SJCRH30 (cell line): ENCODE results near the gene SLITRK3. TPM values are rescaled to one million over a fixed set of nuclear protein-coding genes. Genes with fewer than 3 reads are reported as not detected.

Experiments
- DNase-seq, 2 experiments: peaks; one replicate each; pipeline ENCODE4 v3.0.0-alpha.2; 2015 to 2020
- H3K27ac ChIP-seq: fragments of 250-450 bp; sonication (Bioruptor Pico); 2 replicates; pipeline ENCODE4 v1.5.1; 2020; ENCODE audit warnings: mild to moderate bottlenecking, moderate library complexity
- H3K27me3 ChIP-seq: fragments of 250-450 bp; sonication (Bioruptor Pico); 2 replicates; pipeline ENCODE4 v1.5.1; 2020; ENCODE audit warnings: mild to moderate bottlenecking, moderate library complexity
- H3K36me3 ChIP-seq: fragments of 250-450 bp; sonication (Bioruptor Pico); 2 replicates; pipeline ENCODE4 v1.5.1; 2020; ENCODE audit warnings: mild to moderate bottlenecking, moderate library complexity
- H3K4me1 ChIP-seq: fragments of 250-450 bp; sonication (Bioruptor Pico); 2 replicates; pipeline ENCODE4 v1.5.1; 2020; ENCODE audit warnings: mild to moderate bottlenecking, moderate library complexity
- H3K4me3 ChIP-seq: fragments of 250-450 bp; sonication (Bioruptor Pico); 2 replicates; pipeline ENCODE4 v1.5.1; 2020; ENCODE audit warnings: mild to moderate bottlenecking, moderate library complexity
- H3K9me3 ChIP-seq: fragments of 250-450 bp; sonication (Bioruptor Pico); replicated peaks from 2 replicates; pipeline ENCODE4 v1.5.1; 2020; ENCODE audit warnings: mild to moderate bottlenecking, moderate library complexity
- total RNA-seq: library from RNA; depleted of rRNA; stranded (reverse); fragments of >200 nt; shearing (Covaris generic); gene quantifications from 2 replicates; pipeline ENCODE4 v1.2.3, GENCODE V29; 2014; rRNA removed

The SLITRK3 gene
- not detected in 2 replicates for total RNA-seq

- H3K4me1 ChIP-seq = no peaks in the 10 kb centered on the region
- H3K27me3 ChIP-seq = no peaks in the 10 kb centered on the region
- H3K4me3 ChIP-seq = peak within 1 kb of the TSS; percentile 37
- H3K9me3 ChIP-seq = no peaks in the 10 kb centered on the region
- H3K27ac ChIP-seq = no peak within 1 kb of the TSS
- DNase-seq = no peak
- H3K36me3 ChIP-seq = no peaks in the 10 kb centered on the region
Measured at GRCh38 chr3:165195640-165196576, at the start of gene SLITRK3. SLITRK3 (minus strand) TSS chr3:165196384; CDS start chr3:165190830, 5,554 bp downstream.

- no peak for DNase-seq
- Histone ChIP-seq H3K27ac (no peak overlapping the region), H3K9me3 (no peaks in the 10 kb centered on the region), H3K4me1 (no peaks in the 10 kb centered on the region), H3K36me3 (no peaks in the 10 kb centered on the region), H3K27me3 (no peaks in the 10 kb centered on the region), H3K4me3 (no peak overlapping the region)
Measured at GRCh38 chr3:165243597-165243996, 47.4 kb upstream of the SLITRK3 start.

- Histone ChIP-seq H3K9me3 (no peaks in the 10 kb centered on the region), H3K36me3 (no peaks in the 10 kb centered on the region), H3K27ac (no peak overlapping the region), H3K4me3 (no peak overlapping the region), H3K27me3 (no peaks in the 10 kb centered on the region), H3K4me1 (no peaks in the 10 kb centered on the region)
- peak in 1 of 2 experiments; percentile 6 for DNase-seq
Measured at GRCh38 chr3:165233501-165234195, 37.5 kb upstream of the SLITRK3 start.

- no peak for DNase-seq
- Histone ChIP-seq H3K4me1 (no peaks in the 10 kb centered on the region), H3K27me3 (no peaks in the 10 kb centered on the region), H3K4me3 (no peak overlapping the region), H3K27ac (no peak overlapping the region), H3K36me3 (no peaks in the 10 kb centered on the region), H3K9me3 (no peaks in the 10 kb centered on the region)
Measured at GRCh38 chr3:165225604-165226003, 29.4 kb upstream of the SLITRK3 start.

GRCh38 chr3:165217739-165218138 is 21.6 kb upstream of the SLITRK3 start:
- H3K36me3 ChIP-seq = no peaks in the 10 kb centered on the region
- no peaks in the 10 kb centered on the region for H3K4me1 ChIP-seq
- no peak for DNase-seq
- no peak overlapping the region for H3K4me3 ChIP-seq
- no peaks in the 10 kb centered on the region; the same call in 1 of the 2 replicates for H3K27me3 ChIP-seq
- no peaks in the 10 kb centered on the region for H3K9me3 ChIP-seq
- H3K27ac ChIP-seq = no peak overlapping the region

- Histone ChIP-seq H3K4me1 (no peaks in the 10 kb centered on the region), H3K9me3 (no peaks in the 10 kb centered on the region), H3K36me3 (no peaks in the 10 kb centered on the region), H3K4me3 (no peak overlapping the region), H3K27ac (no peak overlapping the region), H3K27me3 (no peaks in the 10 kb centered on the region)
- no peak for DNase-seq
Measured at GRCh38 chr3:165212580-165212979, 16.4 kb upstream of the SLITRK3 start.

- no peak for DNase-seq
- no peaks in the 10 kb centered on the region for H3K4me1 ChIP-seq
- no peak overlapping the region for H3K27ac ChIP-seq
- no peaks in the 10 kb centered on the region for H3K36me3 ChIP-seq
- H3K27me3 ChIP-seq = no peaks in the 10 kb centered on the region
- H3K4me3 ChIP-seq = no peak overlapping the region
- H3K9me3 ChIP-seq = no peaks in the 10 kb centered on the region
Measured at GRCh38 chr3:165211721-165212120, 15.5 kb upstream of the SLITRK3 start.

- Histone ChIP-seq H3K9me3 (no peaks in the 10 kb centered on the region), H3K4me1 (no peaks in the 10 kb centered on the region), H3K27ac (no peak overlapping the region), H3K4me3 (no peak overlapping the region), H3K27me3 (no peaks in the 10 kb centered on the region), H3K36me3 (no peaks in the 10 kb centered on the region)
- DNase-seq = no peak
Measured at GRCh38 chr3:165210727-165211126, 14.5 kb upstream of the SLITRK3 start.

- H3K4me1 ChIP-seq = no peaks in the 10 kb centered on the region
- no peak overlapping the region for H3K4me3 ChIP-seq
- H3K27me3 ChIP-seq = no peaks in the 10 kb centered on the region
- no peak for DNase-seq
- H3K9me3 ChIP-seq = no peaks in the 10 kb centered on the region
- no peaks in the 10 kb centered on the region for H3K36me3 ChIP-seq
- no peak overlapping the region for H3K27ac ChIP-seq
Measured at GRCh38 chr3:165210132-165210531, 13.9 kb upstream of the SLITRK3 start.

GRCh38 chr3:165206454-165207266 is 10.5 kb upstream of the SLITRK3 start:
- no peaks in the 10 kb centered on the region for H3K9me3 ChIP-seq
- no peak overlapping the region for H3K27ac ChIP-seq
- peak; percentile 80 to 90 for DNase-seq
- no peaks in the 10 kb centered on the region for H3K27me3 ChIP-seq
- no peaks in the 10 kb centered on the region for H3K4me1 ChIP-seq
- H3K4me3 ChIP-seq = peak overlapping the region; percentile 20
- H3K36me3 ChIP-seq = no peaks in the 10 kb centered on the region

GRCh38 chr3:165204445-165204844 is 8.3 kb upstream of the SLITRK3 start:
- H3K27ac ChIP-seq = no peak overlapping the region
- no peaks in the 10 kb centered on the region for H3K27me3 ChIP-seq
- no peak for DNase-seq
- H3K36me3 ChIP-seq = no peaks in the 10 kb centered on the region
- no peaks in the 10 kb centered on the region for H3K9me3 ChIP-seq
- H3K4me3 ChIP-seq = no peak overlapping the region
- H3K4me1 ChIP-seq = no peaks in the 10 kb centered on the region

- Histone ChIP-seq H3K27me3 (no peaks in the 10 kb centered on the region), H3K27ac (no peak overlapping the region), H3K4me1 (no peaks in the 10 kb centered on the region), H3K4me3 (no peak overlapping the region), H3K36me3 (no peaks in the 10 kb centered on the region), H3K9me3 (no peaks in the 10 kb centered on the region)
- no peak for DNase-seq
Measured at GRCh38 chr3:165202995-165203394, 6.8 kb upstream of the SLITRK3 start.

- no peak overlapping the region for H3K4me3 ChIP-seq
- no peak for DNase-seq
- no peaks in the 10 kb centered on the region for H3K36me3 ChIP-seq
- H3K27me3 ChIP-seq = no peaks in the 10 kb centered on the region
- H3K27ac ChIP-seq = no peak overlapping the region
- H3K4me1 ChIP-seq = no peaks in the 10 kb centered on the region
- no peaks in the 10 kb centered on the region for H3K9me3 ChIP-seq
Measured at GRCh38 chr3:165201964-165202363, 5.8 kb upstream of the SLITRK3 start.

- Histone ChIP-seq H3K27me3 (no peaks in the 10 kb centered on the region), H3K4me1 (no peaks in the 10 kb centered on the region), H3K27ac (no peak overlapping the region), H3K4me3 (no peak overlapping the region), H3K9me3 (no peaks in the 10 kb centered on the region), H3K36me3 (no peaks in the 10 kb centered on the region)
- no peak for DNase-seq
Measured at GRCh38 chr3:165197481-165197800, 1.3 kb upstream of the SLITRK3 start.
